T-helper 2 cell treated with Interferon-gamma antibody and Interleukin-4, amounts not matched to agents 5 μg/mL and 100 μg/mL, for 36 hours (primary cell): ENCODE results near the gene ABCF3.

Source experiments
- DNase-seq: peaks from one replicate; pipeline ENCODE4 v3.0.0; 2021; ENCODE audit warnings: low spot score
- H3K27ac Mint-ChIP-seq: one replicate; pipeline ENCODE4 v1.8.0; 2021; ENCODE audit warnings: mild to moderate bottlenecking, mixed read lengths
- H3K27me3 Mint-ChIP-seq: one replicate; pipeline ENCODE4 v1.8.0; 2021; ENCODE audit warnings: low read depth, mixed read lengths
- H3K36me3 Mint-ChIP-seq: one replicate; pipeline ENCODE4 v1.8.0; 2021; ENCODE audit warnings: low read depth, mixed read lengths
- H3K4me1 Mint-ChIP-seq: one replicate; pipeline ENCODE4 v1.8.0; 2021; ENCODE audit warnings: low read depth, mixed read lengths
- H3K4me3 Mint-ChIP-seq: one replicate; pipeline ENCODE4 v1.8.0; 2022; ENCODE audit warnings: mild to moderate bottlenecking, moderate library complexity, mixed read lengths
- H3K9me3 Mint-ChIP-seq: one replicate; pipeline ENCODE4 v1.8.0; 2021; ENCODE audit warnings: mixed read lengths

Gene ABCF3

DNA sequence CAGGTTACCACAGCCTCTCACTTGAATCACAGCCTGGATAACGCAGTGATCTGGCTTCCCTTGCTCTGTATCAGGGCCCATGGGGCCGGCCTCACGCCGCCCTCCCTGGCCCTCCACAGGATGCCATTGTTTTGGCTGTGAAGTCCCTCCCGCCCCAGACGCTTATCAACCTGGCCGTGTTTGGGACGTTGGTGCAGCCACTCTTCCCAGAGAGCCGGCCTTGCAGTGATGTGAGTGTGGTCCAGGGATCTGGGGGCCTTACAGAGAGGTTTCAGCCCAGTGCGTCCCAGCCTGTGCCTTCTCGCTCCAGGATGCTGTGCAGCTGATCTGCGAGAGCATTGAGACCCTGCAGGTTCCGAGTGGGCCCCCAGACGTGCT lies 50.0 kb downstream of the ABCF3 start:
- no peak for DNase-seq
- Mint-ChIP-seq H3K36me3 (no peaks in the 10 kb centered on the region), H3K4me1 (no peaks in the 10 kb centered on the region), H3K9me3 (no peaks in the 10 kb centered on the region), H3K27ac (no peak overlapping the region), H3K27me3 (peaks cover 18% of the 10 kb centered on the region), H3K4me3 (no peak overlapping the region)

DNA sequence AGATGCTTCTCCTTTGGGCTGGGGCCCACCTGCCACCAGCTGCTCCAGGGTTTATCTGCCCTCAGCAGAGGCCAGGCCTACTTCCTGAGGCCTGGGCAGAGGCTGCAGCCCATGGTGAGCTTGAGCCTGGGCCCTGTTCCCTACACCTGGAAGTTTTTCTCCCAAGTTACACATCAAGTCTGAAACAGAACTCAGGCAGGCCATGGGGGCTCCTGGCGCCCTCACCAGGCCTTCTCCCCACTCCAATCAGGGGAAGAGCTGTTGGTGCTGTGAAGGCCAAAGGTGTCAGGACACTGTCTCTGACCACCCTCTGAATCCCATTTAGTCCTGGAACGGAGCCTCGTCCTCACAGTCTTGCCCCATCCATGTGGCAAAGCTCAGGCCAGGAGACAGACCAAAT lies 50.6 kb downstream of the ABCF3 start:
- H3K27ac Mint-ChIP-seq = no peak overlapping the region
- no peak for DNase-seq
- peaks cover 12% of the 10 kb centered on the region for H3K27me3 Mint-ChIP-seq
- H3K9me3 Mint-ChIP-seq = no peaks in the 10 kb centered on the region
- H3K4me3 Mint-ChIP-seq = no peak overlapping the region
- H3K4me1 Mint-ChIP-seq = no peaks in the 10 kb centered on the region
- no peaks in the 10 kb centered on the region for H3K36me3 Mint-ChIP-seq

DNA sequence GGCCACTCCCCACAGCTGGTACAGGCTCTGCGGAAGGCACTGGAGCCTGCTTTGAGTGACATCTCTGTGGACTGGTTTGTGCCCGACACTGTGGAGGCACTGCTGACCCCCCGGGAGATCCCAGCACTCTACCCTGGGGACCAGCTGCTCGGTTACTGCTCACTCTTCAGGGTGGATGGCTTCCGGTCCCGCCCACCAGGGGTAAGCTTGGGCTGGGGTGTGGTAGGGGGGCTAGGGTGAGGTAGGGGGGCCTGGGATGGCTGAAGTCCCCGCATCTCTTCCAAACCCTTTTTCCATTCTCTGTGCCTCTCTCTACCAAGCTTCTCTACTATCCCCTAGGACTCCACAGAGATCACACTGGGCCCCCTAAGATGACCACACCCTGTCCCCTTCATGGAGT lies 51.2 kb downstream of the ABCF3 start:
- H3K27ac Mint-ChIP-seq = no peak overlapping the region
- no peak overlapping the region for H3K4me3 Mint-ChIP-seq
- no peaks in the 10 kb centered on the region for H3K4me1 Mint-ChIP-seq
- H3K9me3 Mint-ChIP-seq = no peaks in the 10 kb centered on the region
- peaks cover 1% of the 10 kb centered on the region for H3K36me3 Mint-ChIP-seq
- DNase-seq = no peak
- H3K27me3 Mint-ChIP-seq = peaks cover 6% of the 10 kb centered on the region

DNA sequence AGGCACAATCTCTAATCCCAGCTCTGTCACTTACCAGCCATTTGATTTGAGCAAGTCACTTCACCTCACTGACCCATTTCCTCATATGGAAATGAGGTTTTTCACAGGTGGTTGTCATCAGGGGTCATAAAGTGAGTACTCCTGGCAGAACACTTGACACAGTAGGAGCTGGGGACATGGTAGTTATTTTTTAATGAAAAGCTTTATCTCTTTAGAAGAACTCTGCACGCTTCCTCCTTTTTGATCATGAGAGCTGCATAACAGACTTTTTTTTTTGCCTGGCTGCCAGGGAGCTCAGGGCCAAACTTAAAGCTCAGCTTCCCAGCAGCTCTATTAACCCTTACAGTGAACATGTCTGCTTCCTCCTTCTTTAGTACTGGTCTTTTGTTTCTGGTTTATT lies 51.8 kb downstream of the ABCF3 start:
- peaks cover 2% of the 10 kb centered on the region for H3K27me3 Mint-ChIP-seq
- H3K4me1 Mint-ChIP-seq = no peaks in the 10 kb centered on the region
- peaks cover 6% of the 10 kb centered on the region for H3K36me3 Mint-ChIP-seq
- no peak for DNase-seq
- H3K4me3 Mint-ChIP-seq = no peak overlapping the region
- H3K9me3 Mint-ChIP-seq = no peaks in the 10 kb centered on the region
- no peak overlapping the region for H3K27ac Mint-ChIP-seq

DNA sequence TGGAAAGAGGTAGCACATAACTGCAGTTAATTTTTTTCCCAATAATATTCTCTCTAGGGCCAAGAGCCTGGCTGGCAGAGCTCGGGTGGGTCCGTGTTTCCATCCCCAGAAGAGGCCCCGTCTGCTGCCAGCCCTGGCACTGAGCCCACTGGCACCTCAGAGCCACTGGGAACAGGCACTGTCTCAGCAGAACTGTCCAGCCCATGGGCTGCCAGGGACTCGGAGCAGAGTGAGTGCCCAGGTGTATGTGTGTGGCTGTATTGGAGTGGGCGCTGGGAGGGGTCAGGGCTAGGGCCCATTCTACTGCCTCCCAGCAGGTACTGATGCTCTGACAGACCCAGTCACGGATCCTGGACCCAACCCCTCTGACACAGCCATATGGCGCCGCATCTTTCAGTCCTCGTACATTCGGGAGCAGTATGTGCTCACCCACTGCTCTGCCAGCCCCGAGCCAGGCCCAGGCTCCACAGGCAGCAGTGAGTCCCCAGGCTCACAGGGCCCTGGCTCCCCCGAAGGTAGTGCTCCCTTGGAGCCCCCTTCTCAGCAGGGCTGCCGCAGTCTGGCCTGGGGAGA lies 52.3 kb downstream of the ABCF3 start:
- Mint-ChIP-seq H3K27me3 (peaks cover 2% of the 10 kb centered on the region), H3K36me3 (peaks cover 11% of the 10 kb centered on the region), H3K27ac (no peak overlapping the region), H3K9me3 (no peaks in the 10 kb centered on the region), H3K4me1 (no peaks in the 10 kb centered on the region), H3K4me3 (no peak overlapping the region)
- no peak for DNase-seq

DNA sequence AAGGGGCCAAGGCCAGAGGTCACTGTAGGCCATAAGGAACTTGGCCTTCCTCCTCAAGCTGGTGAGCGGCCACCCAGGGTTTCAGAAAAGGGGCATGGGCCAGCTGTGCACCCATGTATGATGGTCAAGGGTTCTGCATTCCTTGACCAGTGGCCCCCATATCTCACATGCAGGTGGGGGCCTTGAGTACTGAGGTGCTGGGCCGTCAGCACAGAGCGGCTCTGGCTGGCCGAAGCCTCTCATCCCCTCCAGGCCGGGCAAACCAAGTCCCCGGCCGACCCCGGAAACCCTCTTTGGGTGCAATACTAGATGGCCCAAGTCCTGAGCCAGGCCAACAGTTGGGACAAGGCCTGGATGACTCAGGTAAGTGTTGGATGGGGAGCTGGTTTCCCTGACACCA lies 53.2 kb downstream of the ABCF3 start:
- H3K27me3 Mint-ChIP-seq = peaks cover 2% of the 10 kb centered on the region
- H3K36me3 Mint-ChIP-seq = peaks cover 11% of the 10 kb centered on the region
- no peak for DNase-seq
- H3K4me1 Mint-ChIP-seq = no peaks in the 10 kb centered on the region
- H3K9me3 Mint-ChIP-seq = no peaks in the 10 kb centered on the region
- H3K27ac Mint-ChIP-seq = no peak overlapping the region
- H3K4me3 Mint-ChIP-seq = no peak overlapping the region

DNA sequence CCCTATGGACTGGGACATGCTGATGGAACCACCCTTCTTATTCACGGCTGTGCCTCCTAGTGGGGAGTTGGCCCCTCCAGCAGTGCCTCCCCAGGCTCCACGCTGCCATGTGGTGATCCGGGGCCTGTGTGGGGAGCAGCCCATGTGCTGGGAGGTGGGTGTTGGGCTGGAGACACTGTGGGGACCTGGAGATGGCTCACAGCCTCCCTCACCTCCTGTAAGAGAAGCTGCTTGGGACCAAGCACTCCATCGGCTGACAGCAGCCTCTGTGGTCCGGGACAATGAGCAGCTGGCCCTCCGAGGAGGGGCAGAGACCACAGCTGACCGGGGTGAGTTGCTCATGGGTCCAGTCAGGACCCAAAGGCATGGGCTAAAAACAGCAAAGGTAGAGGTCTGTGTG lies 53.7 kb downstream of the ABCF3 start:
- Mint-ChIP-seq H3K27ac (no peak overlapping the region), H3K9me3 (no peaks in the 10 kb centered on the region), H3K36me3 (peaks cover 14% of the 10 kb centered on the region), H3K27me3 (peaks cover 2% of the 10 kb centered on the region), H3K4me3 (no peak overlapping the region), H3K4me1 (no peaks in the 10 kb centered on the region)
- DNase-seq = no peak

DNA sequence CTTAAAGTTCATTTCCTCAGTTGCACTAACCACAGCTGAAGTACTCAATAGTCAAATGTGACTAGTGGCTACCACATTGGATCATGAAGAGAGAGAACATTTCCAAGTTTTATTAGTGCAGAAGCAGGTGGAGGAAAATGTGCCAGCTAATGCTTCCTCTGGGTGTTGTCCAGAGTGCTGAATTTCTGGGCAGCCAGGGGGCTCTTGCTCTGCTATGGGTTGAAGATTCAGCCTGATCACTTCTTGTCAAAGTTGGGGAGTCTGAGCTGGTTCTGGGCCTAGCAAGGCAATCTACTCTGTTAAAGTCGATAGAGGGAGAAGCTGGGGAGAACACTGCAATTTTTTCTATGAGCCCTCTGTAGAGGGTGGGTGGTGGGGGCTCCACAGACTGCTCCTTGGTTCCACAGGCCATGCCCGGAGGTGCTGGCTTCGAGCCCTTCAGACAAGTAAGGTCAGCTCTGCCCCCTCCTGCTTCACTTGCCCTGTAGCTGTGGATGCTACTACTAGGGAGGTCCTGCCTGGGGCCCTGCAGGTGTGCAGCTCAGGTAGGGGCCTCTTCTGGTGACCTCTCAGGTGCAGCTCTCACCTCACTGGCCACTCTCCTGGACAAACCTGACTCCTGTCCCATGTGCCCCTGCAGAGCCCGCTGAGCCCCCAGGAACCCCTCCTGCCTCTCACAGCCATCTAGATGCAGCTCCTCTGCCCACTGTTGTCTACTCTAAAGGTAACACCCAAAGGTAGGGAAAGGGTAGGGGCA lies 54.6 kb downstream of the ABCF3 start:
- H3K4me3 Mint-ChIP-seq = no peak overlapping the region
- H3K36me3 Mint-ChIP-seq = peaks cover 18% of the 10 kb centered on the region
- no peaks in the 10 kb centered on the region for H3K4me1 Mint-ChIP-seq
- no peaks in the 10 kb centered on the region for H3K27me3 Mint-ChIP-seq
- no peaks in the 10 kb centered on the region for H3K9me3 Mint-ChIP-seq
- no peak for DNase-seq
- no peak overlapping the region for H3K27ac Mint-ChIP-seq

DNA sequence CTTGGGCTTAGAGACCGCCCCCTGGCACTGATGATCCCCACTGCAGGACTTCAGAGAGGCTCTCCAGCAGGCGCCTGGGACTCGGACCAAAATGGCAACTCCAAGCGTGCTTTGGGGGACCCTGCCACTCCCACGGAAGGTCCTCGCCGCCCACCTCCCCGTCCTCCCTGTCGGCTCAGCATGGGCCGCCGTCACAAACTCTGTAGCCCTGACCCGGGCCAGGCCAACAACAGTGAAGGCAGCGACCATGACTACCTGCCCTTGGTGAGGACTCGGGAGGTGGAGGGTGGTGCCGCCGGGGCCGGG lies 55.1 kb downstream of the ABCF3 start:
- Mint-ChIP-seq H3K4me1 (no peaks in the 10 kb centered on the region), H3K27ac (no peak overlapping the region), H3K9me3 (no peaks in the 10 kb centered on the region), H3K36me3 (peaks cover 22% of the 10 kb centered on the region), H3K27me3 (no peaks in the 10 kb centered on the region), H3K4me3 (no peak overlapping the region)
- no peak for DNase-seq

DNA sequence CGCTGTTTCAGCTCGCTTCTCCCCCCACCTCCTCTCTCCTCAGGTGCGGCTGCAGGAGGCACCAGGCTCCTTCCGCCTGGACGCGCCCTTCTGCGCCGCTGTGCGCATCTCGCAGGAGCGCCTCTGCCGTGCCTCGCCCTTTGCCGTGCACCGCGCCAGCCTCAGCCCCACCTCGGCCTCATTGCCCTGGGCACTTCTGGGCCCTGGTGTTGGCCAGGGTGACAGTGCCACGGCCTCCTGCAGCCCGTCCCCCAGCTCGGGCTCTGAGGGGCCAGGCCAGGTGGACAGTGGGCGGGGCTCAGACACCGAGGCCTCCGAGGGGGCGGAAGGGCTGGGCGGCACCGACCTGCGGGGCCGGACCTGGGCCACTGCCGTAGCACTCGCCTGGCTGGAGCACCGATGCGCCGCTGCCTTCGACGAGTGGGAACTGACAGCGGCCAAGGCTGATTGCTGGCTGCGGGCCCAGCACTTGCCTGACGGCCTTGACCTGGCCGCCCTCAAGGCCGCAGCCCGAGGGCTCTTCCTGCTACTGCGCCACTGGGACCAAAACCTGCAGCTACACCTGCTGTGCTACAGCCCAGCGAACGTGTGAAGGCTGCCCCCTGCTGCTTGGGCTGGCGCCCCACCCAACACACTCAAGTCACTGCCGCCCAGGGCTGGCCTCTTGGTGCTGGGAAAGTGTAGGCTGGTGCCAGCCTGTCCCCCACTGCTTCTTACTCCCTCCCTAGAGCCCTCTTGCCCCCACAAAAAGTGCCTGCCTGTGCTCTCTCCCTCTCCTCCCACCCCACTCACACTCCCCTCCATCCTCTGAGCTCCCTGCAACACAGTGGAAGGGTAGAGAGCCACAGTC lies 55.7 kb downstream of the ABCF3 start:
- Mint-ChIP-seq H3K27ac (no peak overlapping the region), H3K27me3 (no peaks in the 10 kb centered on the region), H3K4me3 (no peak overlapping the region), H3K9me3 (no peaks in the 10 kb centered on the region), H3K4me1 (no peaks in the 10 kb centered on the region), H3K36me3 (peaks cover 22% of the 10 kb centered on the region)
- DNase-seq = no peak

DNA sequence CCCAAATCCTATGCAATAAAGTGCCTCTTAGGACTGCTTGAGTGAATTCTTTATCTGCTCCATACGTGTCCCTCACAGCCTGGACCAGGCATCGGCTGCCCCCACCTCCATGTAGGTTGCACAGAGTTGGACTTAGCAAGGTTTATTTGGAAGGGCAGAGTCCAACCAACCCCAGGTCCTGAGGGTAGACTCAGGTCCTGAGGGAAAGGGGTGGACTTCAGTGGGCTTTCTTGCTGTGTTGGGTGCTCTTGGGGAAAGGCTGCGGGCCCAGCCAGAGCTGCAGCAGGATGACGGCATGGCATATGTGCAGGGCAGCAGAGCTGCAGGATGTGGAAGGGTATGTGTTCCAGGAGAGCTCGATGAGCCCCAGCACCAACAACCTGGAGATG lies 56.3 kb downstream of the ABCF3 start:
- Mint-ChIP-seq H3K4me1 (no peaks in the 10 kb centered on the region), H3K36me3 (peaks cover 22% of the 10 kb centered on the region), H3K9me3 (no peaks in the 10 kb centered on the region), H3K4me3 (no peak overlapping the region), H3K27ac (no peak overlapping the region), H3K27me3 (no peaks in the 10 kb centered on the region)
- DNase-seq = no peak
